OCI-LY7 (cell line): ENCODE data around the gene RRP1B. TPM values are rescaled to one million over a fixed set of nuclear protein-coding genes. Genes with fewer than 3 reads are reported as not detected.
A peak's percentile ranks its signal among the peaks of the same experiment; 100 is the strongest.

Experiments used
- BruUV-seq: library from RNA; stranded (reverse); fragments of 400-500 nt; replicated peaks from 2 replicates; lab custom pipeline; 2021; lab: Mats Ljungman, UMichigan
- CTCF ChIA-PET: fragments of 300-600 bp; sonication (Branson Sonifier 250); formaldehyde crosslinking; loops from one replicate; lab custom pipeline; 2022; ENCODE audit warnings: antibody characterized with exemption; ENCODE audit not compliant: unreplicated experiment; lab: Charles Lee
- POLR2A ChIA-PET: fragments of 300-600 bp; sonication (Branson Sonifier 250); formaldehyde crosslinking; loops from one replicate; lab custom pipeline; 2022; ENCODE audit warnings: antibody characterized with exemption; lab: Charles Lee
- DNase-seq: peaks from one replicate; pipeline ENCODE4 v3.0.0-alpha.2; 2015; ENCODE audit warnings: low spot score
- H2AFZ ChIP-seq: fragments of 200-600 bp; sonication (generic), shearing (Covaris generic); 2 replicates; pipeline ENCODE4 v1.6.1; 2014; ENCODE audit warnings: mild to moderate bottlenecking, antibody characterized with exemption, low read length, moderate library complexity
- H3K27ac ChIP-seq: fragments of 200-600 bp; sonication (generic); 2 replicates; pipeline ENCODE4 v1.5.1; 2014; ENCODE audit warnings: mixed run types, low read depth, mild to moderate bottlenecking, moderate library complexity, low read length, inconsistent platforms; ENCODE audit not compliant: poor library complexity, severe bottlenecking
- H3K36me3 ChIP-seq: fragments of 200-600 bp; sonication (generic); 2 replicates; pipeline ENCODE4 v1.6.1; 2014; ENCODE audit warnings: mild to moderate bottlenecking, antibody characterized with exemption, low read length, moderate library complexity, mixed read lengths; ENCODE audit not compliant: insufficient read depth
- H3K4me1 ChIP-seq: fragments of 200-600 bp; sonication (generic); 2 replicates; pipeline ENCODE4 v1.5.1; 2014; ENCODE audit warnings: mild to moderate bottlenecking, low read length; ENCODE audit not compliant: insufficient read depth, poor library complexity, severe bottlenecking
- H3K4me2 ChIP-seq: fragments of 200-600 bp; sonication (generic); 2 replicates; pipeline ENCODE4 v1.6.1; 2014; ENCODE audit warnings: mild to moderate bottlenecking, low read length
- H3K4me3 ChIP-seq: fragments of 200-600 bp; sonication (generic); 2 replicates; pipeline ENCODE4 v1.5.1; 2014; ENCODE audit warnings: mild to moderate bottlenecking, low read depth, low read length; ENCODE audit not compliant: poor library complexity, severe bottlenecking
- H3K79me2 ChIP-seq: fragments of 200-600 bp; sonication (generic); 2 replicates; pipeline ENCODE4 v1.6.1; 2016; ENCODE audit warnings: low read depth, mild to moderate bottlenecking, low read length, moderate library complexity, mixed read lengths; ENCODE audit not compliant: insufficient read depth
- H3K9me2 ChIP-seq: fragments of 200-600 bp; sonication (generic); 2 replicates; pipeline ENCODE4 v1.6.1; 2016; ENCODE audit warnings: mild to moderate bottlenecking, low read length, mixed read lengths; ENCODE audit not compliant: insufficient read depth
- H3K9me3 ChIP-seq: fragments of 200-600 bp; sonication (generic); 2 replicates; pipeline ENCODE4 v1.6.1; 2014; ENCODE audit warnings: mild to moderate bottlenecking, mixed run types, low read length, mixed read lengths
- H4K20me1 ChIP-seq: fragments of 200-600 bp; sonication (generic); 2 replicates; pipeline ENCODE4 v1.6.1; 2014; ENCODE audit warnings: mild to moderate bottlenecking, antibody characterized with exemption, low read length, moderate library complexity, mixed read lengths; ENCODE audit not compliant: insufficient read depth
- EZH2phosphoT487 ChIP-seq: fragments of 200-600 bp; sonication (generic); IDR thresholded peaks from 2 replicates; pipeline ENCODE4 v1.6.1; 2018; ENCODE audit warnings: low read depth, borderline replicate concordance, mild to moderate bottlenecking, mixed run types, antibody characterized with exemption, low read length, moderate library complexity, mixed read lengths
- intact Hi-C: fragments of 100-400 bp; cut with micrococcal nuclease; formaldehyde crosslinking; loops from one replicate; pipeline ENCODE4 v1.10.0; 2022; ENCODE audit not compliant: unreplicated experiment
- total RNA-seq, 2 experiments: library from RNA; depleted of rRNA in 1 of 2; stranded (reverse); fragments of >200 nt in 1 of 2; shearing (Covaris generic) in 1 of 2; gene quantifications; 2 replicates each; pipeline ENCODE4 v1.2.3, GENCODE V29; 2014 to 2022
- TF ChIP-seq, protein P1 (sequence below): fragments of 200-600 bp; sonication (generic); conservative IDR thresholded peaks from 2 replicates; pipeline ENCODE4 v1.5.1; 2014; ENCODE audit warnings: mild to moderate bottlenecking, antibody characterized with exemption, low read length, moderate library complexity, mixed read lengths

Gene RRP1B
- total RNA-seq, 2 experiments from 2014 or later = 58.6 to 74.5 TPM

DNA sequence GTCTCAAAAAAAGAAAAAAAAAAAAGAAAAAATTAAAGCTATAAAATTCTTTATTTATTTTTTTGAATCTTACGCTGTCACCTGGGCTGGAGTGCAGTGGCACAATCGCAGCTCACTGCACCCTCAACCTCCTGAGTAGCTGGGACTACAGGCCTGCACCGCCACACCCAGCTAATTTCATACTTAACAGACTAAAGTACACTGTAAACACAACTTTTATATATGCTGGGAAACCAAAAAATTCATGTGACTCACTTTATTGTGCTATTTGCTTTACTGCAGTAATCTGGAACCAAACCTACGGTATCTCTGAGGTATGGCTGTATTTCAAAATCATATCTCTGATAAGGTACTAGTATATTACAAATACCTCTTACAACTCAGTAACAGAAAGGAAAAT lies 40.4 kb upstream of the RRP1B start:
- Histone ChIP-seq H3K4me1 (no peaks in the 10 kb centered on the region), H3K9me3 (peaks cover 9% of the 10 kb centered on the region; the same call in 1 of the 2 replicates), H3K9me2 (no peaks in the 10 kb centered on the region), H3K79me2 (no peaks in the 10 kb centered on the region), H3K36me3 (no peaks in the 10 kb centered on the region; the same call in 1 of the 2 replicates), H3K4me2 (no peak overlapping the region), H3K4me3 (no peak overlapping the region), H3K27ac (no peak overlapping the region), H2AFZ (no peak overlapping the region), H4K20me1 (no peaks in the 10 kb centered on the region)
- TF ChIP-seq EZH2phosphoT487 = no peak
- TF ChIP-seq, protein P1, sequence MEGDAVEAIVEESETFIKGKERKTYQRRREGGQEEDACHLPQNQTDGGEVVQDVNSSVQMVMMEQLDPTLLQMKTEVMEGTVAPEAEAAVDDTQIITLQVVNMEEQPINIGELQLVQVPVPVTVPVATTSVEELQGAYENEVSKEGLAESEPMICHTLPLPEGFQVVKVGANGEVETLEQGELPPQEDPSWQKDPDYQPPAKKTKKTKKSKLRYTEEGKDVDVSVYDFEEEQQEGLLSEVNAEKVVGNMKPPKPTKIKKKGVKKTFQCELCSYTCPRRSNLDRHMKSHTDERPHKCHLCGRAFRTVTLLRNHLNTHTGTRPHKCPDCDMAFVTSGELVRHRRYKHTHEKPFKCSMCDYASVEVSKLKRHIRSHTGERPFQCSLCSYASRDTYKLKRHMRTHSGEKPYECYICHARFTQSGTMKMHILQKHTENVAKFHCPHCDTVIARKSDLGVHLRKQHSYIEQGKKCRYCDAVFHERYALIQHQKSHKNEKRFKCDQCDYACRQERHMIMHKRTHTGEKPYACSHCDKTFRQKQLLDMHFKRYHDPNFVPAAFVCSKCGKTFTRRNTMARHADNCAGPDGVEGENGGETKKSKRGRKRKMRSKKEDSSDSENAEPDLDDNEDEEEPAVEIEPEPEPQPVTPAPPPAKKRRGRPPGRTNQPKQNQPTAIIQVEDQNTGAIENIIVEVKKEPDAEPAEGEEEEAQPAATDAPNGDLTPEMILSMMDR = no peak
- no TSS peak for BruUV-seq
- no peak for DNase-seq
- CTCF ChIA-PET = no interaction called here
- POLR2A ChIA-PET = interaction anchor here (0.7 to 1.1 kb wide), 2 partner anchors 17 to 319 kb away, joined by 3 read pairs; no protein-coding TSS in a partner anchor
- intact Hi-C loops = no loop called here

DNA sequence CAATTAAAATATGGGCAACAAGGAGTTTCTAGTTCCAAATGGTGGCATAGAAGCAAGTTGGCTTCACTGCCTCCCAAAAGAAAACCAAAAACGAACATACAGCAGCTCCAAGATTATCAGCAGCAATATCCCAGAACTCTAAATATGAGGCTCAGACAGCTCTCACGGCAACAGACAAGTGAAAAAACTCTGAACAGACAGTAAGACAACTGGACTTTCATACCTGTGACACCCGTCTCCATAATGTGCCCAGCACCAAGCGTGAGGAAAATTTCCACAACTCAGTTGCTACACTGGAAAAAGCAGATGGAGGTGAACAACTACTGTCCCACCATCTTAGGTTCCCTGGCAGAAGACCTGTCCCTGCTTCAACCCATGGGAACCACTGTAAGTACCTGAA lies 40.0 kb upstream of the RRP1B start:
- no peak overlapping the region for H3K27ac ChIP-seq
- H3K9me3 ChIP-seq = peaks cover 9% of the 10 kb centered on the region; the same call in 1 of the 2 replicates
- ChIA-PET POLR2A (interaction anchor here (0.7 kb wide), 1 partner anchor 319 kb away, joined by 3 read pairs; no protein-coding TSS in a partner anchor), CTCF (no interaction called here)
- H3K9me2 ChIP-seq = no peaks in the 10 kb centered on the region
- DNase-seq = no peak
- intact Hi-C loops = no loop called here
- H4K20me1 ChIP-seq = no peaks in the 10 kb centered on the region
- no TSS peak for BruUV-seq
- H3K79me2 ChIP-seq = no peaks in the 10 kb centered on the region
- no peaks in the 10 kb centered on the region for H3K4me1 ChIP-seq
- no peak overlapping the region for H3K4me2 ChIP-seq
- H3K36me3 ChIP-seq = no peaks in the 10 kb centered on the region; the same call in 1 of the 2 replicates
- no peak for TF ChIP-seq EZH2phosphoT487
- TF ChIP-seq, protein P1 = no peak
- no peak overlapping the region for H2AFZ ChIP-seq
- no peak overlapping the region for H3K4me3 ChIP-seq

DNA sequence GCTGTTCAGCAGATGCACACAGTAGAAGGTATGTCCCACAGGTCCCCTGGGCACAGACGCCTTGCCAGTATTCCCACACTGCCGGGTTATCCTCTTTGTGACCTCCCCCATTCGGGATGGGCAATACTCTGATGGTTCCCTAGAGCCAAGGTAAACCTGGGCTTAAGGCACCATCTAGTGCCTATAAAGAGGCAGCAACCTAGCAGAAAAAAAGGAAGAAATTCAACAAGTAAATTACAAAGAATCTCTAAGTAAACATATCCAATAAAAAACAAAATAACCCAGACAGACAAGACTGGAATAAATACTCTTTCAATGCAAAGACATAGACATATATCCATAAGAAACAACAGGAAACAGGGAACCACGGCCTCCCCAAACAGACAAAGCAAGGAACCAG lies 39.5 kb upstream of the RRP1B start:
- POLR2A ChIA-PET = no interaction called here
- H3K4me3 ChIP-seq = no peak overlapping the region
- no TSS peak for BruUV-seq

More for the DNA sequence above, 39.5 kb upstream of the RRP1B start:
- Histone ChIP-seq H2AFZ (no peak overlapping the region), H3K27ac (no peak overlapping the region), H3K9me3 (peaks cover 9% of the 10 kb centered on the region; the same call in 1 of the 2 replicates), H3K36me3 (no peaks in the 10 kb centered on the region; the same call in 1 of the 2 replicates), H4K20me1 (no peaks in the 10 kb centered on the region), H3K79me2 (no peaks in the 10 kb centered on the region), H3K4me1 (no peaks in the 10 kb centered on the region), H3K4me2 (no peak overlapping the region), H3K9me2 (no peaks in the 10 kb centered on the region)
- intact Hi-C loops = no loop called here
- no peak for TF ChIP-seq EZH2phosphoT487
- TF ChIP-seq, protein P1 = peak; percentile 50
- peak; percentile 11 for DNase-seq
- CTCF ChIA-PET = no interaction called here
